Measurements from ENCODE around the gene C17orf67. TPM values are rescaled to one million over a fixed set of nuclear protein-coding genes. Genes with fewer than 3 reads are reported as not detected.

C17orf67 gene
- total RNA-seq, 3 donors from 2014 or later: 1.1 to 3.4 (median 1.1) TPM

GRCh38 chr17:56833057-56833808 is 487 bp downstream of the C17orf67 start:
- ATAC-seq (peak; percentile 69), DNase-seq (peak; percentile 74 to 86 (median 80))
- Histone ChIP-seq H3K4me3 (peak overlapping the region; percentile 56), H3K36me3 (ENCODE audit: low read depth) (no peaks in the 10 kb centered on the region), H3K4me1 (ENCODE audit: low read depth) (peaks cover 23% of the 10 kb centered on the region), H3K9me3 (no peaks in the 10 kb centered on the region)
- TF ChIP-seq CTCF (IDR thresholded peaks at IDR 0.05): no peak
- intact Hi-C loops (cut with DNase I, micrococcal nuclease): no loop called here

- peak in 1 of 3 donors; percentile 24 for DNase-seq
- H3K4me1 ChIP-seq (ENCODE audit: low read depth): peaks cover 23% of the 10 kb centered on the region
These were observed 1.3 kb downstream of the C17orf67 start for GRCh38 chr17:56832446-56832845.

GRCh38 chr17:56831369-56832095 is 2.2 kb downstream of the C17orf67 start:
- Histone ChIP-seq H3K9me3 (no peaks in the 10 kb centered on the region), H3K36me3 (ENCODE audit: low read depth) (no peaks in the 10 kb centered on the region), H3K4me3 (no peak overlapping the region), H3K4me1 (ENCODE audit: low read depth) (peaks cover 23% of the 10 kb centered on the region)
- TF ChIP-seq CTCF (IDR thresholded peaks at IDR 0.05): no peak
- intact Hi-C loops (cut with DNase I, micrococcal nuclease): no loop called here
- ATAC-seq: no peak
- DNase-seq: no peak

More at GRCh38 chr17:56832446-56832845, 1.3 kb downstream of the C17orf67 start:
- intact Hi-C loops (cut with DNase I, micrococcal nuclease): no loop called here
- no peak overlapping the region for H3K4me3 ChIP-seq
- ATAC-seq: peak; percentile 4
- no peaks in the 10 kb centered on the region for H3K36me3 ChIP-seq (ENCODE audit: low read depth)
- no peaks in the 10 kb centered on the region for H3K9me3 ChIP-seq
- TF ChIP-seq CTCF (IDR thresholded peaks at IDR 0.05): no peak

GRCh38 chr17:56830726-56831368 is 2.9 kb downstream of the C17orf67 start:
- H3K4me1 ChIP-seq (ENCODE audit: low read depth): peaks cover 20% of the 10 kb centered on the region
- no peak for ATAC-seq
- H3K4me3 ChIP-seq: no peak overlapping the region
- H3K36me3 ChIP-seq (ENCODE audit: low read depth): no peaks in the 10 kb centered on the region
- no peak for TF ChIP-seq CTCF (IDR thresholded peaks at IDR 0.05)
- no peaks in the 10 kb centered on the region for H3K9me3 ChIP-seq
- intact Hi-C loops (cut with DNase I, micrococcal nuclease): no loop called here
- DNase-seq: no peak

GRCh38 chr17:56826611-56827414 is 6.9 kb downstream of the C17orf67 start:
- ATAC-seq (peak; percentile 40), DNase-seq (no peak)
- intact Hi-C loops (cut with DNase I, micrococcal nuclease): no loop called here
- no peaks in the 10 kb centered on the region for H3K9me3 ChIP-seq
- H3K36me3 ChIP-seq (ENCODE audit: low read depth): no peaks in the 10 kb centered on the region
- TF ChIP-seq CTCF (IDR thresholded peaks at IDR 0.05): no peak
- H3K4me3 ChIP-seq: no peak overlapping the region
- no peaks in the 10 kb centered on the region for H3K4me1 ChIP-seq (ENCODE audit: low read depth)
